ENCODE measurements around the gene PIK3CD. TPM values are rescaled to one million over a fixed set of nuclear protein-coding genes. Genes with fewer than 3 reads are reported as not detected.

Gene PIK3CD
- total and polyA plus RNA-seq, 7 donors = 0.44 to 2.5 (median 0.93) TPM

DNA sequence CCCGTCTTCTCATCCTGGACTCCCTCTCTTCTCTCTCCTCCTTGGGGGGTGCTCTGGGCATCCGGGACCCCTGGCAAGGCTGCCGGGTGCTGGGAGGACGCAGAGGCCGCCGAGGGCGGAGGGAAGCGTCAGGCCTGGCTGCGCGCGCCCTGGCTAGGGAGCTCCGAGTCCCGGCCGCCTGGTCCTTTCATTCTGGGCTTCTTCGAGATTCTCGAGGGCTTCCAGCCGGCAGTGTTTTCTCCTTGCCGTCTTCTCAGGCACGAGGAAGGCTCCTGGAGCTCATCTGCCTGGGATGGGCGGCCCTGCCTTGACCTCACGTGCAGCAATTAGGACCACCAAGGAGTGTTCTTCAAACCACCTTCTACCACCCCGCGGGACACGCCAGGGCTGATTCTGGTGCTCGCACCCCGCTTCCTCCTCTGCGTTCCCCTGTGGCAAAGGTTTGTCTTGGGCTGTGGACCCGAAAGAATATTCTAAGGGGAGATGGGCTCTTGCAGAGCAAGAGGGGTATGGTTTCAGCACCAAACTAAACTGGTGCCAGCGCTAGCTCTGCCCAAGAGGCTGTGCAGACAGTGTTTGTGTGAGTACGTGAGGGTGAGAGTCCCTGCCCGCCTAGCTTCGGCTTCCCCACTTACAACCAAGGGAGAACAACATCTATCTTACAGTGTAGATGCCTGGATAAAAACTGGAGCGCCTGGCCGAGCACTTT is 36.5 kb downstream of the PIK3CD start:
- Histone ChIP-seq H3K4me3 (peak overlapping the region; percentile 73), H3K9me3 (no peaks in the 10 kb centered on the region), H3K27ac (no peak overlapping the region), H3K27me3 (ENCODE audit: insufficient read depth in 3 of 3, low read length in 2 of 3) (peaks cover 0 to 19% (median 6%) of the 10 kb centered on the region in 3 donors), H3K4me1 (peaks cover 20% of the 10 kb centered on the region), H3K36me3 (ENCODE audit: insufficient read depth in 1 of 2, low read depth in 1 of 2) (no peaks in the 10 kb centered on the region)
- intact Hi-C loops (cut with DNase I) = no loop called here
- 5 to 9% (median 8%) methylated on average over 17 to 34 of the region's 34 CpGs for WGBS, 3 donors
- TF ChIP-seq, protein P1, sequence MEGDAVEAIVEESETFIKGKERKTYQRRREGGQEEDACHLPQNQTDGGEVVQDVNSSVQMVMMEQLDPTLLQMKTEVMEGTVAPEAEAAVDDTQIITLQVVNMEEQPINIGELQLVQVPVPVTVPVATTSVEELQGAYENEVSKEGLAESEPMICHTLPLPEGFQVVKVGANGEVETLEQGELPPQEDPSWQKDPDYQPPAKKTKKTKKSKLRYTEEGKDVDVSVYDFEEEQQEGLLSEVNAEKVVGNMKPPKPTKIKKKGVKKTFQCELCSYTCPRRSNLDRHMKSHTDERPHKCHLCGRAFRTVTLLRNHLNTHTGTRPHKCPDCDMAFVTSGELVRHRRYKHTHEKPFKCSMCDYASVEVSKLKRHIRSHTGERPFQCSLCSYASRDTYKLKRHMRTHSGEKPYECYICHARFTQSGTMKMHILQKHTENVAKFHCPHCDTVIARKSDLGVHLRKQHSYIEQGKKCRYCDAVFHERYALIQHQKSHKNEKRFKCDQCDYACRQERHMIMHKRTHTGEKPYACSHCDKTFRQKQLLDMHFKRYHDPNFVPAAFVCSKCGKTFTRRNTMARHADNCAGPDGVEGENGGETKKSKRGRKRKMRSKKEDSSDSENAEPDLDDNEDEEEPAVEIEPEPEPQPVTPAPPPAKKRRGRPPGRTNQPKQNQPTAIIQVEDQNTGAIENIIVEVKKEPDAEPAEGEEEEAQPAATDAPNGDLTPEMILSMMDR (IDR thresholded peaks at IDR 0.05) = no peak
- ATAC-seq (peak in 1 of 4 donors; percentile 36), DNase-seq (peak; percentile 22 to 27)

DNA sequence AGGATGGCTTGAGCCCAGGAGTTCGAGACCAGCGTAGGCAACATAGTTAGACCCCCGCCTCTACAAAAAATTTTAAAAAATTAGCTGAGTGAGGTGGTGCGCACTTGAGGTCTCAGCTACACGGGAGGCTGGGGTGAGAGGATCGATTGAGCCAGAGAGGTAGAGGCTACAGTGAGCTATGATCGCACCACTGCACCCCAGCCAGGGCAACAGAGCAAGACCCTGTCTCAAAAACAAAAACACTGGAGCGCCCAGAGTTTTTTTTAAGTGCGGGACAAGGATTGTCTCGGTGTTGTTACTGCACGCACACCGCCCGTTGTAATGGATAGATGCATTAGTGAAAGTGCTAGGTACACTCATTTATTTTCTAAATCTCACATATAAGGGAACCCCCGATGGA is 37.1 kb downstream of the PIK3CD start:
- Histone ChIP-seq H3K4me3 (peak overlapping the region; percentile 73), H3K36me3 (ENCODE audit: insufficient read depth in 1 of 2, low read depth in 1 of 2) (no peaks in the 10 kb centered on the region), H3K27ac (no peak overlapping the region), H3K4me1 (peaks cover 20% of the 10 kb centered on the region), H3K27me3 (ENCODE audit: insufficient read depth in 3 of 3, low read length in 2 of 3) (peaks cover 0 to 19% (median 6%) of the 10 kb centered on the region in 3 donors), H3K9me3 (no peaks in the 10 kb centered on the region)
- DNase-seq = no peak
- no peak for ATAC-seq
- TF ChIP-seq, protein P1 (IDR thresholded peaks at IDR 0.05) = no peak
- WGBS, 3 donors = 47 to 50% (median 47%) methylated on average over 14 of the region's 14 CpGs
- intact Hi-C loops (cut with DNase I) = no loop called here

DNA sequence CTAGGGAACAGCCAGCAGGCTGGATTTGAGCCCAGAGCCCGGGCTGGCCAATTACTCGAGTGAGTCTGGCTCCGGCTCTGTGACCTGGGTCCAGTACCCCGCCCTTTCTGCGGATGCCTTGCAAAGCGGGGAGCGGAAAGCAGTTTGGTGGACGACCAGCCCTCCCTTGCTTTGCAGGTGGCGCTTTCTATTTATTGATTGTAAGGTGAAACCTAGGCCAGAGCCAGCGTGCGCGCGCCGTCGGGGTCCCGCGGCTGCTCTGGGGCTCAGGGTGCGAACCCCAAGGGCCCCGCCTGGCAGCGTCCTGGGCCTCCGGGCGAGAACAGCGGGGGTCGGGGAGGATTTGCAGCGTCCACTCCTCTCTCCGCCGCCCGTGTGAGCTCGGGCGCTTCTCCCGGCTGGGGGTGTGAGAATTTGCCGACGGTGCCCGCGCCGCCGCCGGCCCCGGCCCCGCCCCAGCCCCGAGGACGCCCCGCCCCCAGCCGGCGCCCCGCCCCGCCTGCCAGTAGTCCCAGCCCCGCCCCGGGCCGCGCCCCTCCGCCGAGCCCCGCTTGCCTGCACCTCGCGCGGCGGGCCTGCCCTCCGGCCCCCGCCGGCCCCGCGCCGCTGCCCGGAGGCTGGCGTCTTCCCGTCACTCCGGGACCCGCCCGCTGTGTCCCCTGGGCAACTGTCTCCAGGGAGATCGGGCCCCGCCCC is 37.6 kb downstream of the PIK3CD start:
- TF ChIP-seq, protein P1 (IDR thresholded peaks at IDR 0.05) = no peak
- intact Hi-C loops (cut with DNase I) = no loop called here
- peaks cover 0 to 19% (median 6%) of the 10 kb centered on the region in 3 donors for H3K27me3 ChIP-seq (ENCODE audit: insufficient read depth in 3 of 3, low read length in 2 of 3)
- no peaks in the 10 kb centered on the region for H3K36me3 ChIP-seq (ENCODE audit: insufficient read depth in 1 of 2, low read depth in 1 of 2)
- no peaks in the 10 kb centered on the region for H3K9me3 ChIP-seq
- 0 to 2% (median 1%) methylated on average over 39 to 72 of the region's 72 CpGs for WGBS, 3 donors
- peak overlapping the region; percentile 73 for H3K4me3 ChIP-seq
- ATAC-seq (peak; percentile 83 to 91 (median 86)), DNase-seq (peak; percentile 80 to 87)
- H3K4me1 ChIP-seq = peaks cover 20% of the 10 kb centered on the region
- H3K27ac ChIP-seq = no peak overlapping the region

DNA sequence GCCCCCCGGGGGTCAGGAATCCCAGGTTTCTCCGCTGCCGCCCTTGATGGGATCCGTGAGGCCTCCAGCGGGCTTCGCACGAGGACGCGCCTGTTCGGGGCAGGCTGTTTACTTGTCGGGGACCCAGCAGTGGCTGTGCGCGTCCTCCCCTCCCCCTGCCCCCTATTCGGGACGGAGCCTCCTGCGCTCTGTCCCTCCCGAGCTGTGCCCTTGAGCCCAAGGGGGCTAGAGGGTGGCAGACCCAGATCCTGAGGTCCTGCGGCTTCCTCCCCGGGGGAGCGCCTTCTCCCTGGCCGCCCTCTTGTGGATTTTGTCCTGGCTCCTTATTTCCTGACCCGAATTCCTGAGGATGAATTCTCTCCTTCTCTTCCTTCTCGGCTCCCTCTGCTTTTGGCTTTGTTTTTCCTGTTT is 38.4 kb downstream of the PIK3CD start:
- Histone ChIP-seq H3K27ac (no peak overlapping the region), H3K27me3 (ENCODE audit: insufficient read depth in 3 of 3, low read length in 2 of 3) (peaks cover 0 to 19% (median 6%) of the 10 kb centered on the region in 3 donors), H3K4me1 (peaks cover 20% of the 10 kb centered on the region), H3K4me3 (peak overlapping the region; percentile 73), H3K36me3 (ENCODE audit: insufficient read depth in 1 of 2, low read depth in 1 of 2) (no peaks in the 10 kb centered on the region), H3K9me3 (no peaks in the 10 kb centered on the region)
- 9 to 18% (median 17%) methylated on average over 18 to 23 of the region's 23 CpGs for WGBS, 3 donors
- TF ChIP-seq, protein P1 (IDR thresholded peaks at IDR 0.05) = no peak
- ATAC-seq = peak in 3 of 4 donors; percentile 3 to 41 (median 40)
- DNase-seq = peak; percentile 41 to 62
- intact Hi-C loops (cut with DNase I) = no loop called here
